ENCODE results near the gene MT1HL1. TPM values are rescaled to one million over a fixed set of nuclear protein-coding genes. Genes with fewer than 3 reads are reported as not detected.

MT1HL1 gene
- total RNA-seq, 1 donor from 2014 or later: not detected

- no peaks in the 10 kb centered on the region for H3K27me3 ChIP-seq (ENCODE audit: control insufficient read depth in 3 of 3, insufficient read depth in 3 of 3, low read length in 3 of 3)
- H3K9me3 ChIP-seq (ENCODE audit: control insufficient read depth in 3 of 3, low read length in 3 of 3): no peaks in the 10 kb centered on the region
- no peak overlapping the region for H3K27ac ChIP-seq (ENCODE audit: low read depth, low read length)
Observed at GRCh38 chr1:236957235-236957634, 47.0 kb downstream of the MT1HL1 start.

More at GRCh38 chr1:236957235-236957634, 47.0 kb downstream of the MT1HL1 start:
- Histone ChIP-seq H3K9ac (ENCODE audit: low read depth in 1 of 3, low read length in 3 of 3) (no peak overlapping the region), H3K4me3 (ENCODE audit: low read length in 3 of 3) (no peak overlapping the region), H3K36me3 (ENCODE audit: control insufficient read depth in 3 of 3, insufficient read depth in 3 of 3, low read length in 3 of 3) (no peaks in the 10 kb centered on the region), H3K4me1 (ENCODE audit: control insufficient read depth in 3 of 3, insufficient read depth in 3 of 3, low read length in 3 of 3) (no peaks in the 10 kb centered on the region)

Other genes with a start within 250 kb of the MT1HL1 start
- 23.5 TPM for gene MTR, start 209.1 kb downstream of the MT1HL1 start, total RNA-seq
- 5.7 TPM for gene RYR2, start 37.7 kb upstream of the MT1HL1 start, total RNA-seq